Measurements from ENCODE around the gene TAS1R1.
A peak's percentile ranks its signal among the peaks of the same experiment; 100 is the strongest.

TAS1R1 gene

GRCh38 chr1:6614019-6614928, 59.2 kb downstream of the TAS1R1 start:
- peak; percentile 26 for DNase-seq

GRCh38 chr1:6614929-6615785, 60.0 kb downstream of the TAS1R1 start:
- no peak for DNase-seq

DNA sequence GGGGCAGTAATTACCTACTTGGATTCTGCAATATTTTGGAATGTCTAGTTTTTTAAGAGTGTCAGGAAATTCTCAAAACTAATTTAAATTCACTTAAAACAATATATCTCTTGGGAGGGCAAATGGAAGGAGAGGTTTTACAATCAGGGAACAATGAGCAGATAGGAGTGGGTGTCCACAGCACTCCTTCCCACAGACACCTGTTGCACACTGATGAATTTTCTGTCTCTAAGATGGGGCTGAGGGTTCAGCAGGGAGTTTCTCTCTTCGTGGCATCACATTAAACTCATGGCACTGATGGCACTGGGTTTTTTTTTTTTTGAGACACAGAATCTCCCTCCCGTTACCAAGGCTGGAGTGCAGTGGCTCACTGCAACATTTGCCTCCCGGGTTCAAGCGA, 63.9 kb downstream of the TAS1R1 start:
- DNase-seq = no peak

DNA sequence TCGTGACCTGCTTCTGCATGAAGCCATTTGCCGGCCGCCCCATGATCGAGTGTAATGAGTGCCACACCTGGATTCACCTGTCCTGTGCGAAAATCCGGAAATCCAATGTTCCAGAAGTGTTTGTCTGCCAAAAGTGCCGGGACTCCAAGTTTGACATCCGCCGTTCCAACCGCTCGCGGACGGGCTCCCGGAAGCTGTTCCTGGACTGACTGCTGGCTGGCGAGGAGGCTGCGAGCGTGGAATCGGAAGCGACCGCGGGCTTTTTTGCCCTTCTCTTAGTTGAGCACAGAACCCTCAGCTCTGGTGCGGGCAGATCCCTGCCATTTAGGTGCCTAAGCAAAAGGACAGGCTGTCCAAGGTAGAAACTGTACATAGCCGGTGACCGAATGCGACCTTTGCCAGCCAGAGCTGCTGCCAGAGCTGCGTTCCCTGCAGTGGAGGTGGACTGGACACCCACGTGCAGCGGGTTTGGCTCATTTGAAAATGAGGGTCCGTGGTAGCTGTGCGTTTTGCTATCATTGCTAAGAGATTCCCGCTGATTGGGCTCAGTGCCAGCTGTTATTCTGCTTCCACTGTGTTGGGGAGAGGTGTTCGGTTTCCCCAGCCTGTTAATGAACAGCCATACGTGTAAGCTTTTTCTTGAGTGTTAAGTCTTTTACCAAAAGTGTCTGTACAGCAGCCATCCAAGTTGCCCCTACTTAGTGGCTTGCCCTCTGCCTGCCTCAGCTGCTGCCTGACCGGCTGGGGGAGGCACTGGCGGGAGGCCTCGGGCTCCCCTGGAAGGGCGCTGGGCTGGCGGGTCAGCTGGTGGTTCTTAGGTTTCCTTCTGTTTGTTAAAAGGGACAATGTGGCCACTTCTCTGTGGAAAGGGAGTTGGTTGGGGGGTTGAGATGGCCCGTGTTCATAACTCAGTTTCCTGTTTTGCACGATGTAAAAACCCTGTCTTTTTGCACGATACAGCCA, 66.6 kb downstream of the TAS1R1 start:
- DNase-seq = no peak

- DNase-seq = no peak
Measured at GRCh38 chr1:6622396-6623152, 67.5 kb downstream of the TAS1R1 start.

DNA sequence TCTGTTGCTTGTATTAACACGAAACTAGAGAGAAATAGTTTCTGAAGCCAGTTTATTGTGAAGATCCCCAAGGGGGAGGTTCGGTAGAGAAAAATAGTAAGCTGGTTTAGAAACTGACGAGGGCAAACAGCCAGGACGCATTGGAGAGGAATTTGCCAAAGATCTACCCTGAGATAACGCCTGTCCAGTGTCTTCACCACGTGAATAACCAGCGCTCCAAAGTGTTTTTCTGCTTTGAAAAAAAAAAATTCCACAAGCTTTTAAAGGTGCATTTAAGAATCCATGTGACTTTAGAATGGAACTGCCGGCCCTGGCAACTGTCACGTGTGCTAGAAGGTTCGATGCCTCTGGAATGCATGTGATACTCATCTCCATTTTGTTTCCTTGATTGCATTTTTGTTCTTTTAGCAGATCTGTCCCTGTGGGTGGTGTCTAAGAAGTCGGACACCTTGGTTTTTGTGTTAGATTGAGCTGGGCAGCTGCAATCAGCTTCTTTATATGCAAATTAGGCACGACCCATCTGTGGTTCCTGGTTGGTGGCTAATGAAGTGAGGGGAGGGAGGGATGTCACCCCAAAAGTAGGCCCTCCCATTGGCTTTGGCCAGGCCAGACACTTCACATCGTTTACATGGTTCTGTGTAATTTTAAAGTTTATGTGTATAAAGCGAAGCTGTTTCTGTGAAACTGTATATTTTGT, 68.3 kb downstream of the TAS1R1 start:
- no peak for DNase-seq

- peak; percentile 68 for DNase-seq
Measured at GRCh38 chr1:6624710-6625583, 69.8 kb downstream of the TAS1R1 start, which contains the start of gene THAP3. TSS of gene THAP3 (plus strand) at chr1:6624868. CDS start at chr1:6625219, 351 bp downstream.

DNA sequence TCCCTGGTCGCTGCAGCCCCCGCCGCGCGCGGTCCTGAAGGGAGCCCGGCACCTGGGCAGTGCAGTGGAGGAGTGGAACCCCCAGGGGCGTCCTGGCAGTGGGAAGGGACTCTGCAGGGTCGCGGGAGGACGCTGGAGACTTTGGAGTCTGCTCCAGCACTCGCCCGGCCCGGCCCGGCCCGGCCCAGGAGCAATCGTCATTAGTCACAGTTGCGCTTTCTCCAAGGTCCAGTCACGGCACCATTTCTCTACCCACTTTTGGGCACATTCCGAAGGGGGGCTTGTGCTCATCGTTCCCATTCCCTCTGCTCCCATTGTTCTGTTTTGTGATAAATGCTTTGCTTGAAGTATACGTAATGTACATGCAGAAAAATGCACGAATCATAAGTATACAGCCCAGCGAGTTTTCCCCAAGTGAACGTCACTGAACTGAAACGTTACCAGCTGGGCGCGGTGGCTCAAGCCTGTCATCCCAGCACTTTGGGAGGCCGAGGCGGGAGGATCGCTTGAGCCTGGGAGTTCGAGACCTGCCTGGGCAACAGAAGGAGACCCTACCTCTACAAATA, 70.6 kb downstream of the TAS1R1 start:
- peak; percentile 47 for DNase-seq

DNA sequence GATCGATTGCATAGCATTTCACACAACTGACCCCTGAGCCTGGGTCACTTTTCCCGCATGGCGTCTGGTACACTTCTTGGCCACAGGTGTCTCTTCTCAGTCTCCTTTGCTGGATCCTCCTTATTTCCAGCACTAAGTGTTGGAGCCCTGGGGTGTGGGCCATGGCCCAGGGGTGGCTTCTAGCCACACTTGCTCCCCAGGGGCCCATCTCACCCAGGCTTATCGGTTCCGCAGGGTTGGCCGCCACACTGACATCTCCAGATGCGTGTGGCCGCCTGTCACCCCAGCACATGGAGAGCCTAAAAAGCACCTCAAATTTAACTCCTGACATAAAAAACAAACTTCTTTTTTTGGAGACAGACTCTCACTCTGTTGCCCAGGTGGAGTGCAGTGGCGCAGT, 71.9 kb downstream of the TAS1R1 start:
- no peak for DNase-seq

DNA sequence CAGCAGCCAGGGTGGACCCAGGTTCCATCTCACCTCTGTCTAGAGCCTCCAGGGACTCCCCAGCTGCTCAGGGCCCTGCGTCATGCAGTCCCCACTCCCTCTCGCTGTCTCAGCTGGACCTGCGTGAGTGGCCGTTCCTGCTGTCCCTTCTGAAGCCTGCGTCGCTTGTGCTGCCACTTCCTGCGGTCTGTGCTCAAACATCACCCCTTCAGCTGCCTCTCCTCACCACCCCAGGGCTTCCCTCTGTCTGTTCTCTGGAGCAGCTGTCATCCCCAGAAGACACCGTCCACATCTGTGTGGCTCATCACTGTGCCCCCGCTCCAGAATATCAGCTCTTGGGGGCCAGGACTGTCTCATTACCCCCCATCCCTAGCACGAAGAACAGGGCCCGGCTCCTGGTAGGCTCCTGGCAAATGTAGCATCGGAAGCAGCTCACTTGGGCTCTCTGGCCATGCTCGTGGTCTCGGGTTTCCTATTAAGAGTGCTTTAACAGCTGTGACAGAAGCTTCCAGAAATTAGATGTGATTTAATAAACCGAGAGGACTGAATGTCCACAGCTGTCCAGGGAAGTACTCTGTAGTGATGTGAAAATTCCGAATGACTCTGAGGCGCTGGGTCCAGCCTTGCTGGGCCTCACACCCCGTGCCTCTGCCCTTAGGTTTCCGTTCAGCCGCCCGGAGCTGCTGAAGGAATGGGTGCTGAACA, 72.9 kb downstream of the TAS1R1 start:
- no peak for DNase-seq

GRCh38 chr1:6628971-6629479, 73.9 kb downstream of the TAS1R1 start:
- DNase-seq = no peak

All from kidney glomerular epithelial cell (primary cell).